ENCODE measurements around the gene ATP13A2. TPM values are rescaled to one million over a fixed set of nuclear protein-coding genes. Genes with fewer than 3 reads are reported as not detected.

The ATP13A2 gene
- total RNA-seq, 1 donor from 2014 or later, result 18.8 TPM

DNA sequence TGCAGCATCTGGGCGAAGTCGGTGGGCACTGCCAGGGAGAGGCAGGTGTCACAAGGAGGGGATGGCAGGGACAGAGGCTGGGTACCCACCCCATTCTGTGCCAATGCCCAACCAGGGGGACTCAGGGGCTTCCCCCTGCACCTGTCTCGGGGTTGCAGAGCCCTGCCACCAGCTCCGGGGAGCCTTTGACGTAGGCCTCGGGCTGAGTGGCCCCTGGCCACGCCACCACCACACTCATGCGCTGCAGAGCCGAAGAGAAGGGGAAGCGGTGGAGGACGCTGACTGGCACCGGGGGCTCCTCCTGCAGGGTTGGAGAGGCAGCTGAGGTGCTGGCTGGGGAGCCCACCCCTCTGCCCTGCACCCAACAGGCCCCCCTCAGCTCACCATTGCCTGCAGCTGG, 19.6 kb downstream of the ATP13A2 start:
- no peak for DNase-seq (ENCODE audit: low spot score)
- H3K27ac Mint-ChIP-seq, result no peak overlapping the region
- H3K4me2 ChIP-seq, result no peak overlapping the region
- H3K9ac ChIP-seq, result no peak overlapping the region
- H3K4me3 ChIP-seq, result no peak overlapping the region
- peaks cover 3% of the 10 kb centered on the region for H3K27me3 Mint-ChIP-seq (ENCODE audit: insufficient read depth, low read depth)
- H3K36me3 Mint-ChIP-seq, result peaks cover 5% of the 10 kb centered on the region
- H4K20me1 ChIP-seq (ENCODE audit: low read depth), result no peaks in the 10 kb centered on the region
- no peak overlapping the region for H3K27ac ChIP-seq
- H3K9me3 Mint-ChIP-seq, result no peaks in the 10 kb centered on the region
- TF ChIP-seq EZH2 (IDR thresholded peaks at IDR 0.05), result no peak
- TF ChIP-seq, protein P1, sequence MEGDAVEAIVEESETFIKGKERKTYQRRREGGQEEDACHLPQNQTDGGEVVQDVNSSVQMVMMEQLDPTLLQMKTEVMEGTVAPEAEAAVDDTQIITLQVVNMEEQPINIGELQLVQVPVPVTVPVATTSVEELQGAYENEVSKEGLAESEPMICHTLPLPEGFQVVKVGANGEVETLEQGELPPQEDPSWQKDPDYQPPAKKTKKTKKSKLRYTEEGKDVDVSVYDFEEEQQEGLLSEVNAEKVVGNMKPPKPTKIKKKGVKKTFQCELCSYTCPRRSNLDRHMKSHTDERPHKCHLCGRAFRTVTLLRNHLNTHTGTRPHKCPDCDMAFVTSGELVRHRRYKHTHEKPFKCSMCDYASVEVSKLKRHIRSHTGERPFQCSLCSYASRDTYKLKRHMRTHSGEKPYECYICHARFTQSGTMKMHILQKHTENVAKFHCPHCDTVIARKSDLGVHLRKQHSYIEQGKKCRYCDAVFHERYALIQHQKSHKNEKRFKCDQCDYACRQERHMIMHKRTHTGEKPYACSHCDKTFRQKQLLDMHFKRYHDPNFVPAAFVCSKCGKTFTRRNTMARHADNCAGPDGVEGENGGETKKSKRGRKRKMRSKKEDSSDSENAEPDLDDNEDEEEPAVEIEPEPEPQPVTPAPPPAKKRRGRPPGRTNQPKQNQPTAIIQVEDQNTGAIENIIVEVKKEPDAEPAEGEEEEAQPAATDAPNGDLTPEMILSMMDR (IDR thresholded peaks at IDR 0.05), result no peak
- H3K4me3 Mint-ChIP-seq, result no peak overlapping the region
- H3K4me1 ChIP-seq, result no peaks in the 10 kb centered on the region
- no peaks in the 10 kb centered on the region for H3K9me3 ChIP-seq (ENCODE audit: low read depth)
- H3K4me1 Mint-ChIP-seq, result no peaks in the 10 kb centered on the region
- no peak overlapping the region for H2AFZ ChIP-seq (replicated peaks)
- H3K79me2 ChIP-seq (ENCODE audit: low read depth), result no peaks in the 10 kb centered on the region
- H3K36me3 ChIP-seq, result no peaks in the 10 kb centered on the region
- no peaks in the 10 kb centered on the region for H3K27me3 ChIP-seq
- H3F3A ChIP-seq (ENCODE audit: low read depth), result no peaks in the 10 kb centered on the region

DNA sequence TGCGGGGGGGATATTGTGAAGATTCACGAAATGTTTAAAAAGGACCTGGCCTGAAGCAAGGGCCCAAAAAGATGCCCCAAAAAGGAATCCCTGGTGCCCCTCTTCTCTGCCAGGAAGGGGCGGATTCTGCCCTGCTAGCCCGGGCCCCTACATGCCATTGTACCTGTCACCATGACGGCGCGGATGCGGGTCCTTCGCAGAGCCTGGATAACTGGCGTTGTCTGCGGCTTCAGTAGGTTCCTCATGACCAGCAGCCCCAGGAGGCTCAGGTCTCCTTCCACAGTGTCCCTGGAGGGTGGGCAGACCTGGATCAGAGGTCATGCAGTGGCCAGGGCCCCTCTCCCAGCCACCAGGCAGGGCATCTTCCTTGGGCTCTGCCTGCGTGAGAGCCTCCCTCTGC, 20.2 kb downstream of the ATP13A2 start:
- H3K27ac ChIP-seq, result no peak overlapping the region
- H4K20me1 ChIP-seq (ENCODE audit: low read depth), result no peaks in the 10 kb centered on the region
- H3K36me3 ChIP-seq, result no peaks in the 10 kb centered on the region
- no peak for DNase-seq (ENCODE audit: low spot score)
- Mint-ChIP-seq H3K4me1 (no peaks in the 10 kb centered on the region), H3K36me3 (peaks cover 5% of the 10 kb centered on the region), H3K4me3 (no peak overlapping the region), H3K9me3 (no peaks in the 10 kb centered on the region), H3K27me3 (ENCODE audit: insufficient read depth, low read depth) (peaks cover 3% of the 10 kb centered on the region), H3K27ac (peak overlapping the region; percentile 80)
- H3K79me2 ChIP-seq (ENCODE audit: low read depth), result no peaks in the 10 kb centered on the region
- H3K9me3 ChIP-seq (ENCODE audit: low read depth), result no peaks in the 10 kb centered on the region
- H3K4me3 ChIP-seq, result no peak overlapping the region
- H3K4me1 ChIP-seq, result no peaks in the 10 kb centered on the region
- no peak overlapping the region for H2AFZ ChIP-seq (replicated peaks)
- H3F3A ChIP-seq (ENCODE audit: low read depth), result no peaks in the 10 kb centered on the region
- no peak overlapping the region for H3K9ac ChIP-seq
- H3K27me3 ChIP-seq, result no peaks in the 10 kb centered on the region
- no peak overlapping the region for H3K4me2 ChIP-seq
- TF ChIP-seq EZH2phosphoT487 (IDR thresholded peaks at IDR 0.05), result no peak

DNA sequence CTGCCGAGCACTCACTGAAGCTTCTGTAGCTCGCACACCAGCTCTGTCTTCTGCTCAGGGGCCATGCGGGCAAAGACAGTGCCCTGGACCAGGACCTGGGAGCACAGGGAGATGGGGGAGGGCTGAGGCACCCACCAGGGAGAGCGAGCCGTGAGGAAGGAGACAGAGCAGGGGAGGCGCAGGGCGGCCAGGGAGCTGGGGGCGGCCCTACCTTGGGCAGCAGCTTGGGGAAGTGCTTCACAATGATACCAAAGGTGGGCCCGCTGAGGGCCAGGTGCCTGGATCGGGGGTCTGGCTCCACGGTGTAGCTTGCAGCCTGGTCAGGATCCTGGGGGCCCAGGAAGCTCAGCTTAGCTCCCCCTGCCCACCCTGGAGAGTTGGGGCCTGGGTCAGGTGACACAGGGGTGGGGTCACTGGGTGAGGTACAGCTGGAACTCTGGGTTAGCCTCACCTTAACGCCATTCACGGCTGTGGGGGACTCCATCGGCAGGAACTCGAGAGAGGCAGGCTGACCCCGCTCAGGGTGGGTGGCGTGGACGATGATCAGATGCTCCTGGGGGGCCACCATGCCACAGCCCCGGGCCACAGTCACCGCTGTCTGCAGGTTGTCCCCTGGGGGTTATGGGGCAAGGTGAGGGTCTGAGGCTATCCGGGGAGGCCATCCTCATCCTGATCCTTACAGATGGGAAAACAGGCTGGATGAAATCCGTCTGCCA, 21.9 kb downstream of the ATP13A2 start:
- peaks cover 5% of the 10 kb centered on the region for H3K36me3 Mint-ChIP-seq
- Histone ChIP-seq H3K27me3 (no peaks in the 10 kb centered on the region), H3F3A (ENCODE audit: low read depth) (no peaks in the 10 kb centered on the region), H3K4me1 (no peaks in the 10 kb centered on the region), H3K4me3 (no peak overlapping the region), H3K4me2 (no peak overlapping the region), H4K20me1 (ENCODE audit: low read depth) (no peaks in the 10 kb centered on the region), H3K79me2 (ENCODE audit: low read depth) (no peaks in the 10 kb centered on the region), H3K36me3 (no peaks in the 10 kb centered on the region), H3K27ac (no peak overlapping the region), H2AFZ (replicated peaks) (no peak overlapping the region), H3K9me3 (ENCODE audit: low read depth) (no peaks in the 10 kb centered on the region), H3K9ac (no peak overlapping the region)
- no peak for DNase-seq (ENCODE audit: low spot score)
- peaks cover 3% of the 10 kb centered on the region for H3K27me3 Mint-ChIP-seq (ENCODE audit: insufficient read depth, low read depth)
- H3K4me3 Mint-ChIP-seq, result no peak overlapping the region
- TF ChIP-seq EZH2phosphoT487 (IDR thresholded peaks at IDR 0.05) (no peak), EZH2 (IDR thresholded peaks at IDR 0.05) (no peak)
- TF ChIP-seq, protein P1 (IDR thresholded peaks at IDR 0.05), result no peak
- no peak overlapping the region for H3K27ac Mint-ChIP-seq
- H3K4me1 Mint-ChIP-seq, result no peaks in the 10 kb centered on the region
- no peaks in the 10 kb centered on the region for H3K9me3 Mint-ChIP-seq

DNA sequence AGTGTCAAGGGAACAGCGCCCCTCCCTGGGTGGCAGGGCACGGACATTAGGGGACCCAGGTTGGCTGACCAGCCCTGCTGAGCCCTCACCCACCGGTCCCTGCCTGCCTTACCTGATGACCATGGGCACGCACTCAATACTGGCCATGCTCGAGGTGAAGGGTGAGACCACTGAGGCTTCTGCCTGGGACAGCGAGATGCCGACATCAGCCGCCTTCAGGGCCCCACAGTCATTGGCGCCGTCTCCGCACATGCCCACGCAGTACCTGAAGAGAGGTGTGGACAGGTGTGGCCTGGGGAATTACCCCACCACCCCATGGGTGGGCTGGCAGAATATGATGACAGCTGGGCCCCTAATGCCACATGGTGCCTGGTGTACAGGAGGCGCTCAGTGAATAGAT, 23.5 kb downstream of the ATP13A2 start:
- TF ChIP-seq EZH2 (IDR thresholded peaks at IDR 0.05), result no peak
- TF ChIP-seq, protein P1 (IDR thresholded peaks at IDR 0.05), result no peak
- no peak for TF ChIP-seq EZH2phosphoT487 (IDR thresholded peaks at IDR 0.05)
- Histone ChIP-seq H3K4me2 (no peak overlapping the region), H4K20me1 (ENCODE audit: low read depth) (no peaks in the 10 kb centered on the region), H3K79me2 (ENCODE audit: low read depth) (no peaks in the 10 kb centered on the region), H3K36me3 (no peaks in the 10 kb centered on the region), H3K9me3 (ENCODE audit: low read depth) (no peaks in the 10 kb centered on the region), H3K27me3 (no peaks in the 10 kb centered on the region), H2AFZ (replicated peaks) (no peak overlapping the region), H3K9ac (no peak overlapping the region), H3K4me1 (peaks cover 3% of the 10 kb centered on the region), H3F3A (ENCODE audit: low read depth) (peaks cover 3% of the 10 kb centered on the region), H3K27ac (no peak overlapping the region), H3K4me3 (no peak overlapping the region)
- peaks cover 5% of the 10 kb centered on the region for H3K36me3 Mint-ChIP-seq
- no peak overlapping the region for H3K4me3 Mint-ChIP-seq
- H3K9me3 Mint-ChIP-seq, result no peaks in the 10 kb centered on the region
- peaks cover 9% of the 10 kb centered on the region for H3K4me1 Mint-ChIP-seq
- DNase-seq (ENCODE audit: low spot score), result no peak
- H3K27me3 Mint-ChIP-seq (ENCODE audit: insufficient read depth, low read depth), result peaks cover 3% of the 10 kb centered on the region
- H3K27ac Mint-ChIP-seq, result no peak overlapping the region

All from neural progenitor cell (in vitro differentiated cells).